PC-3 (cell line): Measurements from ENCODE around the gene BEST3.

Experiments used
- EZH2 ChIP-seq: fragments of 300-600 bp; sonication (generic); IDR thresholded peaks from one replicate; pipeline ENCODE4 v1.6.1; 2017; ENCODE audit warnings: antibody characterized with exemption, mild to moderate bottlenecking, low read length; ENCODE audit not compliant: unreplicated experiment
- EZH2phosphoT487 ChIP-seq: fragments of 300-600 bp; sonication (generic); IDR thresholded peaks from 2 replicates; pipeline ENCODE4 v1.6.1; 2018; ENCODE audit warnings: mild to moderate bottlenecking, antibody characterized with exemption, low read length, borderline replicate concordance
- TF ChIP-seq, protein P1 (sequence below): fragments of 300-600 bp; sonication (generic); conservative IDR thresholded peaks from 2 replicates; pipeline ENCODE4 v1.5.1; 2017; ENCODE audit warnings: antibody characterized with exemption, low read depth, mild to moderate bottlenecking, low read length

- TF ChIP-seq, protein P1, sequence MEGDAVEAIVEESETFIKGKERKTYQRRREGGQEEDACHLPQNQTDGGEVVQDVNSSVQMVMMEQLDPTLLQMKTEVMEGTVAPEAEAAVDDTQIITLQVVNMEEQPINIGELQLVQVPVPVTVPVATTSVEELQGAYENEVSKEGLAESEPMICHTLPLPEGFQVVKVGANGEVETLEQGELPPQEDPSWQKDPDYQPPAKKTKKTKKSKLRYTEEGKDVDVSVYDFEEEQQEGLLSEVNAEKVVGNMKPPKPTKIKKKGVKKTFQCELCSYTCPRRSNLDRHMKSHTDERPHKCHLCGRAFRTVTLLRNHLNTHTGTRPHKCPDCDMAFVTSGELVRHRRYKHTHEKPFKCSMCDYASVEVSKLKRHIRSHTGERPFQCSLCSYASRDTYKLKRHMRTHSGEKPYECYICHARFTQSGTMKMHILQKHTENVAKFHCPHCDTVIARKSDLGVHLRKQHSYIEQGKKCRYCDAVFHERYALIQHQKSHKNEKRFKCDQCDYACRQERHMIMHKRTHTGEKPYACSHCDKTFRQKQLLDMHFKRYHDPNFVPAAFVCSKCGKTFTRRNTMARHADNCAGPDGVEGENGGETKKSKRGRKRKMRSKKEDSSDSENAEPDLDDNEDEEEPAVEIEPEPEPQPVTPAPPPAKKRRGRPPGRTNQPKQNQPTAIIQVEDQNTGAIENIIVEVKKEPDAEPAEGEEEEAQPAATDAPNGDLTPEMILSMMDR = no peak
- TF ChIP-seq EZH2 (no peak), EZH2phosphoT487 (no peak)
These were observed at the start of gene BEST3 for GRCh38 chr12:69698769-69699540.
